ENCODE data around the gene ARHGEF11.

- TF ChIP-seq CTCF (conservative IDR thresholded peaks at IDR 0.05; ENCODE audit: low read length), result no peak
- no peak for TF ChIP-seq EZH2phosphoT487 (IDR thresholded peaks at IDR 0.05; ENCODE audit: borderline replicate concordance)
Measured at GRCh38 chr1:157044326-157044725, 1.2 kb downstream of the ARHGEF11 start.
